Measurements from ENCODE around the gene ATP5F1B. TPM values are rescaled to one million over a fixed set of nuclear protein-coding genes. Genes with fewer than 3 reads are reported as not detected.
A peak's percentile ranks its signal among the peaks of the same experiment; 100 is the strongest.

ATP5F1B gene
- total and polyA plus RNA-seq, 9 of the 15 experiments (the other 6 are each of a cell fraction or from before 2014, with no cell fraction given), result 908 to 3,125 (median 1,482) TPM

DNA sequence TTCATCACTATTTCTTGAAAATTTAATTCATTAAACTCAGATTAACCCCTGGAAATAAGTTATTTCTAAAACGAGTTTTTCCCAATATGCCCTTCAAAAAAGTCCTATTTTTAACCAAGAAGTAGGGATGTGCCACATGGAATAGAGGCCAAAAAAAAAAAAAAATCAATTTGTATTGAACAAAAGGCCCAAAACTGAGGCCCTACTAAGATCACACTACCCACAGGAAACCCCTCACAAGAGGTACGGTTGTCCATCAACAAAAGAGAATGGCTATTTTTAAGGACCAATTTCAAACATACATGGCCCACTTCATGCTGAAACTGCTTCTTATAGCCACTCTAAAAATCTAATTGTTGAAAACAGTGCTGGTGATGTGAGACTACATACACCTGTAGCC lies 8.2 kb downstream of the ATP5F1B start:
- in situ Hi-C loops (cut with MboI) (no loop called here), intact Hi-C loops (cut with micrococcal nuclease) (loop anchor here (2.0 to 10.0 kb wide), 7 partner anchors 51 to 520 kb away; partner anchors contain the start of genes APOF, NAB2, NACA and PRIM1)
- Histone ChIP-seq H3K9me1 (ENCODE audit: control insufficient read depth, insufficient read depth, low read length) (no peaks in the 10 kb centered on the region), H3K27me3 (ENCODE audit: control insufficient read depth in 2 of 2, insufficient read depth in 2 of 2, low read length in 2 of 2) (no peaks in the 10 kb centered on the region), H3K4me3 (no peak overlapping the region), H3K4me2 (ENCODE audit: insufficient read depth, low read length) (no peak overlapping the region), H3K4me1 (replicated peaks in 1 of 2; ENCODE audit: control insufficient read depth in 2 of 2, insufficient read depth in 2 of 2, low read length in 2 of 2) (peaks cover 21 to 31% of the 10 kb centered on the region in 2 experiments), H3K36me3 (ENCODE audit: control insufficient read depth, insufficient read depth, low read length) (peaks cover 53% of the 10 kb centered on the region), H2AFZ (ENCODE audit: low read depth, low read length) (no peak overlapping the region), H3K9ac (ENCODE audit: insufficient read depth in 1 of 2, low read depth in 2 of 2, low read length in 2 of 2) (no peak overlapping the region), H3K79me2 (ENCODE audit: control insufficient read depth, insufficient read depth, low read length) (peaks cover 57% of the 10 kb centered on the region), H4K20me1 (replicated peaks; ENCODE audit: control insufficient read depth, insufficient read depth, low read length) (peaks cover 5% of the 10 kb centered on the region; the same call in 1 of the 2 replicates), H3K9me3 (replicated peaks; ENCODE audit: control insufficient read depth, insufficient read depth, low read depth, low read length) (no peaks in the 10 kb centered on the region), H3K27ac (ENCODE audit: extremely low read depth, low read depth, low read length) (peak overlapping the region; percentile 56; the same call in 2 of the 3 replicates)
- FAIRE-seq, result no peak
- ATAC-seq, result no peak
- POLR2A ChIA-PET, result interaction anchor here (1.7 to 2.0 kb wide), 2 partner anchors 12 to 51 kb away, joined by 5 to 19 read pairs; partner anchors contain the start of gene PTGES3
- WGBS (ENCODE audit: insufficient coverage, low coverage, missing lambda C conversion rate), result 48% methylated on average over 2 of the region's 2 CpGs
- CTCF ChIA-PET (ENCODE audit: low intra/inter-chr PET ratio), result interaction anchor here (0.7 to 2.4 kb wide), 2 partner anchors 124 to 1889 kb away, joined by 7 to 10 read pairs; no protein-coding TSS in a partner anchor
- BruUV-seq (replicated peaks), result no TSS peak
- no peak for DNase-seq (ENCODE audit: extremely low read depth in 1 of 4, low spot score in 3 of 4)
- TF ChIP-seq TEAD4 (IDR thresholded peaks at IDR 0.05; ENCODE audit: low read length) (no peak), TEAD4 (CRISPR knock-in tag; IDR thresholded peaks at IDR 0.05; ENCODE audit: borderline replicate concordance) (no peak), ATF1 (CRISPR knock-in tag; IDR thresholded peaks at IDR 0.05) (no peak), ATF1 (tag; IDR thresholded peaks at IDR 0.05) (no peak), CC2D1A (IDR thresholded peaks at IDR 0.05) (no peak), ELF1 (tag; IDR thresholded peaks at IDR 0.05) (peak; percentile 44; the same call in 1 of the 2 replicates), ZNF76 (CRISPR knock-in tag; IDR thresholded peaks at IDR 0.05; ENCODE audit: borderline replicate concordance) (no peak), ZNF12 (CRISPR knock-in tag; IDR thresholded peaks at IDR 0.05) (no peak), GATAD2B (IDR thresholded peaks at IDR 0.05; ENCODE audit: borderline replicate concordance) (no peak), SMAD3 (CRISPR knock-in tag; conservative IDR thresholded peaks at IDR 0.05) (no peak), CBX8 (IDR thresholded peaks at IDR 0.05; ENCODE audit: borderline replicate concordance, extremely low read depth, low read depth, low read length, poor library complexity, severe bottlenecking) (no peak), ZKSCAN1 (IDR thresholded peaks at IDR 0.05; ENCODE audit: low read depth, low read length) (peak; percentile 71; the same call in 1 of the 2 replicates), PHB (CRISPR knock-in tag; IDR thresholded peaks at IDR 0.05) (no peak), MCM3 (IDR thresholded peaks at IDR 0.05) (no peak)
- TF ChIP-seq, protein P1, sequence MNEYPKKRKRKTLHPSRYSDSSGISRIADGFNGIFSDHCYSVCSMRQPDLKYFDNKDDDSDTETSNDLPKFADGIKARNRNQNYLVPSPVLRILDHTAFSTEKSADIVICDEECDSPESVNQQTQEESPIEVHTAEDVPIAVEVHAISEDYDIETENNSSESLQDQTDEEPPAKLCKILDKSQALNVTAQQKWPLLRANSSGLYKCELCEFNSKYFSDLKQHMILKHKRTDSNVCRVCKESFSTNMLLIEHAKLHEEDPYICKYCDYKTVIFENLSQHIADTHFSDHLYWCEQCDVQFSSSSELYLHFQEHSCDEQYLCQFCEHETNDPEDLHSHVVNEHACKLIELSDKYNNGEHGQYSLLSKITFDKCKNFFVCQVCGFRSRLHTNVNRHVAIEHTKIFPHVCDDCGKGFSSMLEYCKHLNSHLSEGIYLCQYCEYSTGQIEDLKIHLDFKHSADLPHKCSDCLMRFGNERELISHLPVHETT (CRISPR knock-in tag; conservative IDR thresholded peaks at IDR 0.05 in 1 of 2, IDR thresholded peaks at IDR 0.05 in 1 of 2), result no peak
- TF ChIP-seq, protein P2, sequence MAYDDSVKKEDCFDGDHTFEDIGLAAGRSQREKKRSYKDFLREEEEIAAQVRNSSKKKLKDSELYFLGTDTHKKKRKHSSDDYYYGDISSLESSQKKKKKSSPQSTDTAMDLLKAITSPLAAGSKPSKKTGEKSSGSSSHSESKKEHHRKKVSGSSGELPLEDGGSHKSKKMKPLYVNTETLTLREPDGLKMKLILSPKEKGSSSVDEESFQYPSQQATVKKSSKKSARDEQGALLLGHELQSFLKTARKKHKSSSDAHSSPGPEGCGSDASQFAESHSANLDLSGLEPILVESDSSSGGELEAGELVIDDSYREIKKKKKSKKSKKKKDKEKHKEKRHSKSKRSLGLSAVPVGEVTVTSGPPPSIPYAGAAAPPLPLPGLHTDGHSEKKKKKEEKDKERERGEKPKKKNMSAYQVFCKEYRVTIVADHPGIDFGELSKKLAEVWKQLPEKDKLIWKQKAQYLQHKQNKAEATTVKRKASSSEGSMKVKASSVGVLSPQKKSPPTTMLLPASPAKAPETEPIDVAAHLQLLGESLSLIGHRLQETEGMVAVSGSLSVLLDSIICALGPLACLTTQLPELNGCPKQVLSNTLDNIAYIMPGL (CRISPR knock-in tag; IDR thresholded peaks at IDR 0.05), result no peak
- TF ChIP-seq, protein P3, sequence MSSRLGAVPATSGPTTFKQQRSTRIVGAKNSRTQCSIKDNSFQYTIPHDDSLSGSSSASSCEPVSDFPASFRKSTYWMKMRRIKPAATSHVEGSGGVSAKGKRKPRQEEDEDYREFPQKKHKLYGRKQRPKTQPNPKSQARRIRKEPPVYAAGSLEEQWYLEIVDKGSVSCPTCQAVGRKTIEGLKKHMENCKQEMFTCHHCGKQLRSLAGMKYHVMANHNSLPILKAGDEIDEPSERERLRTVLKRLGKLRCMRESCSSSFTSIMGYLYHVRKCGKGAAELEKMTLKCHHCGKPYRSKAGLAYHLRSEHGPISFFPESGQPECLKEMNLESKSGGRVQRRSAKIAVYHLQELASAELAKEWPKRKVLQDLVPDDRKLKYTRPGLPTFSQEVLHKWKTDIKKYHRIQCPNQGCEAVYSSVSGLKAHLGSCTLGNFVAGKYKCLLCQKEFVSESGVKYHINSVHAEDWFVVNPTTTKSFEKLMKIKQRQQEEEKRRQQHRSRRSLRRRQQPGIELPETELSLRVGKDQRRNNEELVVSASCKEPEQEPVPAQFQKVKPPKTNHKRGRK (tag; IDR thresholded peaks at IDR 0.05), result no peak
- TF ChIP-seq, protein P4, sequence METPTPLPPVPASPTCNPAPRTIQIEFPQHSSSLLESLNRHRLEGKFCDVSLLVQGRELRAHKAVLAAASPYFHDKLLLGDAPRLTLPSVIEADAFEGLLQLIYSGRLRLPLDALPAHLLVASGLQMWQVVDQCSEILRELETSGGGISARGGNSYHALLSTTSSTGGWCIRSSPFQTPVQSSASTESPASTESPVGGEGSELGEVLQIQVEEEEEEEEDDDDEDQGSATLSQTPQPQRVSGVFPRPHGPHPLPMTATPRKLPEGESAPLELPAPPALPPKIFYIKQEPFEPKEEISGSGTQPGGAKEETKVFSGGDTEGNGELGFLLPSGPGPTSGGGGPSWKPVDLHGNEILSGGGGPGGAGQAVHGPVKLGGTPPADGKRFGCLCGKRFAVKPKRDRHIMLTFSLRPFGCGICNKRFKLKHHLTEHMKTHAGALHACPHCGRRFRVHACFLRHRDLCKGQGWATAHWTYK (CRISPR knock-in tag; IDR thresholded peaks at IDR 0.05), result no peak
